K562 (cell line): ENCODE results near the gene KIF5A. TPM values are rescaled to one million over a fixed set of nuclear protein-coding genes. Genes with fewer than 3 reads are reported as not detected.
A peak's percentile ranks its signal among the peaks of the same experiment; 100 is the strongest.

ENCODE experiments used
- AFF1 ChIP-seq, 2 experiments: fragments of 450-650 bp; IDR thresholded peaks; 2 replicates each; pipeline ENCODE4 v1.6.1; 2018; ENCODE audit warnings: mild to moderate bottlenecking in 2 of 2, low read depth in 1 of 2; ENCODE audit not compliant: partially characterized antibody in 2 of 2
- ATF1 ChIP-seq, 2 experiments: fragments of 450-650 bp in 1 of 2; IDR thresholded peaks; 2 replicates each; pipeline ENCODE4 v1.6.1; 2016; ENCODE audit warnings: missing compliant biosample characterization in 1 of 2, missing genetic modification characterization in 1 of 2
- ATF3 ChIP-seq, 2 experiments: fragments of 450-650 bp in 1 of 2; sonication (generic) in 1 of 2; formaldehyde crosslinking in 1 of 2; IDR thresholded peaks in 1 of 2; conservative IDR thresholded peaks in 1 of 2; 2 replicates each; pipeline versions ENCODE4 v1.6.1 to v1.8.1; 2016 to 2023; ENCODE audit warnings: mild to moderate bottlenecking in 2 of 2, moderate library complexity in 2 of 2, inconsistent platforms in 1 of 2, missing genetic modification reagents in 1 of 2
- BACH1 ChIP-seq: fragments of 200-800 bp; sonication (Bioruptor generic); IDR thresholded peaks from 2 replicates; pipeline ENCODE4 v1.6.1; 2016; ENCODE audit warnings: missing genetic modification characterization, missing compliant biosample characterization
- CHD1 ChIP-seq: fragments of 200-600 bp; sonication (generic); IDR thresholded peaks from one replicate; pipeline ENCODE4 v1.6.1; 2012; ENCODE audit warnings: mild to moderate bottlenecking, moderate library complexity, low read length, inconsistent platforms
- CREB1 ChIP-seq, 2 experiments: sonication (generic) in 1 of 2; formaldehyde crosslinking in 1 of 2; IDR thresholded peaks; 2 replicates each; pipeline versions ENCODE4 v1.6.1 to v1.8.0; 2012 to 2022; ENCODE audit warnings: inconsistent platforms in 1 of 2, mild to moderate bottlenecking in 1 of 2, missing genetic modification reagents in 1 of 2, moderate library complexity in 1 of 2
- IFI16 ChIP-seq: fragments of 250-450 bp; sonication (Bioruptor Pico); IDR thresholded peaks from 2 replicates; pipeline ENCODE4 v2.1.2; 2022; ENCODE audit warnings: mild to moderate bottlenecking, inconsistent platforms
- MTA3 ChIP-seq: fragments of 450-650 bp; formaldehyde crosslinking; IDR thresholded peaks from 2 replicates; pipeline ENCODE4 v1.6.1; 2017; ENCODE audit warnings: mild to moderate bottlenecking, borderline replicate concordance
- POLR2AphosphoS5 ChIP-seq: IDR thresholded peaks from 2 replicates; pipeline ENCODE4 v1.6.1; 2011; ENCODE audit warnings: mild to moderate bottlenecking, low read depth, low read length, moderate library complexity; ENCODE audit not compliant: control insufficient read depth, insufficient read depth
- RBFOX2 ChIP-seq: fragments of 200-400 bp; formaldehyde crosslinking; IDR thresholded peaks from 2 replicates; pipeline ENCODE4 v1.6.1; 2017; ENCODE audit warnings: low read depth, mild to moderate bottlenecking, low read length, moderate library complexity
- TEAD2 ChIP-seq: fragments of 450-650 bp; IDR thresholded peaks from 2 replicates; pipeline ENCODE4 v1.6.1; 2016; ENCODE audit warnings: missing genetic modification characterization, control low read depth, missing compliant biosample characterization
- ZBED1 ChIP-seq: IDR thresholded peaks from 2 replicates; pipeline ENCODE4 v1.6.1; 2014
- ZNF395 ChIP-seq: fragments of 200-800 bp; sonication (Bioruptor generic); IDR thresholded peaks from 2 replicates; pipeline ENCODE4 v1.6.1; 2017; ENCODE audit warnings: missing genetic modification characterization, missing compliant biosample characterization
- ZNF609 ChIP-seq: sonication (generic); formaldehyde crosslinking; IDR thresholded peaks from 2 replicates; pipeline ENCODE4 v1.8.1; 2023; ENCODE audit warnings: missing genetic modification reagents, mild to moderate bottlenecking, borderline replicate concordance
- polyA plus RNA-seq, 8 experiments: library from polyadenylated mRNA; depleted of rRNA in 4 of 8; stranded (reverse) in 5 of 8; unstranded in 3 of 8; fragments of >200 nt; fragmentation: Nextera tagmentation in 2 of 8; fragmentation: Illumina TruSeq in 1 of 8; extraction: Ambion mirVana in 2 of 8; extraction: Trizol in 1 of 8; gene quantifications; 2 replicates each; pipeline versions ENCODE4 v1.2.1 to v1.2.3, GENCODE V29; 2011 to 2014; ENCODE audit warnings: inconsistent platforms in 1 of 8, missing spikeins in 1 of 8
- total RNA-seq, 7 experiments: library from RNA; depleted of rRNA in 6 of 7; stranded (reverse); fragments of >200 nt in 6 of 7; fragmentation: Illumina TruSeq in 2 of 7; extraction: Trizol in 2 of 7; gene quantifications; 2 replicates each; pipeline versions ENCODE4 v1.2.1 to v1.2.3, GENCODE V29; 2011 to 2021; ENCODE audit warnings: low replicate concordance in 1 of 7

KIF5A gene
- total and polyA plus RNA-seq, 9 of the 15 experiments (the other 6 are each of a cell fraction or from before 2014, with no cell fraction given), result 3.4 to 17.7 (median 8.0) TPM

- TF ChIP-seq AFF1 (IDR thresholded peaks at IDR 0.05; ENCODE audit: low read depth in 1 of 2, partially characterized antibody in 2 of 2) (peak in 1 of 2 experiments; percentile 40), ZNF395 (CRISPR knock-in tag) (no peak), TEAD2 (tag) (no peak), RBFOX2 (peak; percentile 69), CHD1 (no peak), MTA3 (peak; percentile 50; the same call in 1 of the 2 replicates), BACH1 (tag) (no peak), ATF1 (CRISPR knock-in tag; IDR thresholded peaks at IDR 0.05) (no peak), ATF1 (tag; IDR thresholded peaks at IDR 0.05) (no peak), ZBED1 (0 out of 2 replicates have a peak, but pooled peaks have one; percentile 45), ZNF609 (0 out of 2 replicates have a peak, but pooled peaks have one; percentile 68), IFI16 (CRISPR knock-in tag) (no peak), CREB1 (IDR thresholded peaks at IDR 0.05) (no peak), CREB1 (CRISPR knock-in tag; IDR thresholded peaks at IDR 0.05) (no peak), ATF3 (IDR thresholded peaks at IDR 0.05) (no peak), ATF3 (CRISPR knock-in tag; conservative IDR thresholded peaks at IDR 0.05) (no peak), POLR2AphosphoS5 (peak; percentile 27; the same call in 1 of the 2 replicates)
Observed at GRCh38 chr12:57516617-57517153, 33.2 kb upstream of the KIF5A start (continued).
